ENCODE results near the gene MYLK.

GRCh38 chr3:123688241-123688747, 195.8 kb downstream of the MYLK start:
- TF ChIP-seq EZH2 (IDR thresholded peaks at IDR 0.05; ENCODE audit: borderline replicate concordance, low read length), result no peak
- no peak for TF ChIP-seq CTCF (IDR thresholded peaks at IDR 0.05; ENCODE audit: low read length)

Measured in OCI-LY1 (cell line).